RWPE2 (cell line): ENCODE data around the gene TEDC1.
A peak's percentile ranks its signal among the peaks of the same experiment; 100 is the strongest.

Source experiments
- ATAC-seq: fragments of 200-7000 bp; cut with Tn5 transposase; 3 replicates; pipeline ENCODE4 v1.9.1; 2021; ENCODE audit warnings: low read depth
- DNase-seq: peaks from one replicate; pipeline ENCODE4 v3.0.0-alpha.2; 2020; ENCODE audit warnings: low spot score
- H3K27ac ChIP-seq: fragments of 450-650 bp; 2 replicates; pipeline ENCODE4 v1.5.1; 2017; ENCODE audit warnings: mild to moderate bottlenecking; ENCODE audit not compliant: poor library complexity, severe bottlenecking
- H3K27me3 ChIP-seq: fragments of 250-450 bp; sonication (Bioruptor Pico); 2 replicates; pipeline ENCODE4 v1.5.1; 2021; ENCODE audit warnings: mild to moderate bottlenecking, moderate library complexity; ENCODE audit not compliant: insufficient read depth, poor library complexity, severe bottlenecking
- H3K36me3 ChIP-seq: fragments of 250-450 bp; sonication (Bioruptor Pico); 2 replicates; pipeline ENCODE4 v1.5.1; 2020; ENCODE audit warnings: low read depth, mild to moderate bottlenecking, moderate library complexity
- H3K4me1 ChIP-seq: fragments of 250-450 bp; sonication (Bioruptor Pico); 2 replicates; pipeline ENCODE4 v1.5.1; 2021; ENCODE audit warnings: mild to moderate bottlenecking, moderate library complexity; ENCODE audit not compliant: insufficient read depth, poor library complexity, severe bottlenecking
- H3K4me3 ChIP-seq: fragments of 250-450 bp; sonication (Bioruptor Pico); 2 replicates; pipeline ENCODE4 v1.5.1; 2021; ENCODE audit warnings: mild to moderate bottlenecking, moderate library complexity; ENCODE audit not compliant: severe bottlenecking
- H3K9me3 ChIP-seq: fragments of 250-450 bp; sonication (Bioruptor Pico); 2 replicates; pipeline ENCODE4 v1.5.1; 2021; ENCODE audit warnings: mild to moderate bottlenecking, moderate library complexity; ENCODE audit not compliant: severe bottlenecking
- CTCF ChIP-seq: fragments of 450-650 bp; IDR thresholded peaks from one replicate; pipeline ENCODE4 v1.5.1; 2017; ENCODE audit warnings: mild to moderate bottlenecking, moderate library complexity; ENCODE audit not compliant: poor library complexity, severe bottlenecking

TEDC1 gene

GRCh38 chr14:105495101-105495989, 4.3 kb downstream of the TEDC1 start:
- ATAC-seq (no peak), DNase-seq (peak; percentile 70)
- H3K9me3 ChIP-seq, result no peaks in the 10 kb centered on the region
- no peak for TF ChIP-seq CTCF
- no peaks in the 10 kb centered on the region for H3K27me3 ChIP-seq
- H3K36me3 ChIP-seq, result peaks cover 11% of the 10 kb centered on the region
- H3K4me1 ChIP-seq, result no peaks in the 10 kb centered on the region
- no peak overlapping the region for H3K27ac ChIP-seq
- no peak overlapping the region for H3K4me3 ChIP-seq

GRCh38 chr14:105495990-105496830, 5.2 kb downstream of the TEDC1 start:
- DNase-seq (peak; percentile 77), ATAC-seq (no peak)
- peaks cover 11% of the 10 kb centered on the region for H3K36me3 ChIP-seq
- H3K27ac ChIP-seq, result no peak overlapping the region
- no peak overlapping the region for H3K4me3 ChIP-seq
- TF ChIP-seq CTCF, result no peak
- H3K27me3 ChIP-seq, result no peaks in the 10 kb centered on the region
- no peaks in the 10 kb centered on the region for H3K9me3 ChIP-seq
- H3K4me1 ChIP-seq, result no peaks in the 10 kb centered on the region

- H3K27ac ChIP-seq, result no peak overlapping the region
These were observed 6.0 kb downstream of the TEDC1 start for GRCh38 chr14:105496831-105497591.

More at GRCh38 chr14:105496831-105497591, 6.0 kb downstream of the TEDC1 start:
- peak; percentile 72 for DNase-seq
- Histone ChIP-seq H3K4me3 (no peak overlapping the region), H3K27me3 (no peaks in the 10 kb centered on the region), H3K9me3 (no peaks in the 10 kb centered on the region), H3K4me1 (no peaks in the 10 kb centered on the region), H3K36me3 (peaks cover 9% of the 10 kb centered on the region)
- ATAC-seq, result no peak
- TF ChIP-seq CTCF, result no peak
